Eye (tissue), 1 donor: ENCODE measurements around the gene CABCOCO1.
A peak's percentile ranks its signal among the peaks of the same experiment; 100 is the strongest.
"Not testable (repeated sequence)": the region's sequence is repeated elsewhere in the genome, so short reads cannot be mapped to it uniquely, and the experiment has no call there.

Experiments used
- DNase-seq: peaks from one replicate; pipeline ENCODE4 v3.0.0-alpha.2; 2015

CABCOCO1 gene

DNA sequence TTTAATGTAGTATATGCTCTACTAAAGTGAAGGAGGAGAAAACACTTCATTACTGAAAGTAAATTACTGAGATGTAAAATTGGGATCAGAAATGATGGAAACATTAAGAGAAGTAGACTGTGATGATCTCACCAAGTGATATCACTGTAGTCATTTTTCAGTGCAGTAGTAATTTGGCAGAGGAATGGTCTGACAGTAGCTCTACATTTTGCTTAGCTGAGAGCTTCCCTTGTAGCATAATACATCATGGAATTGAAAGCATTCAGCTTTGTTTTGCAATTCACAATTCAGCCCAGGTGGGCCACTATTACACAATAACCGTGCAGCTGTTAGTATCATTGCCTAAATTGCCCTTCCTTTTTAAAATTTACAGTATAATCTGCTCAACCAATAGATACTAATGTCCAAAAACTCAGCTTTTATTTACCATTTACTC lies 19.4 kb upstream of the CABCOCO1 start:
- DNase-seq: peak; percentile 42

DNA sequence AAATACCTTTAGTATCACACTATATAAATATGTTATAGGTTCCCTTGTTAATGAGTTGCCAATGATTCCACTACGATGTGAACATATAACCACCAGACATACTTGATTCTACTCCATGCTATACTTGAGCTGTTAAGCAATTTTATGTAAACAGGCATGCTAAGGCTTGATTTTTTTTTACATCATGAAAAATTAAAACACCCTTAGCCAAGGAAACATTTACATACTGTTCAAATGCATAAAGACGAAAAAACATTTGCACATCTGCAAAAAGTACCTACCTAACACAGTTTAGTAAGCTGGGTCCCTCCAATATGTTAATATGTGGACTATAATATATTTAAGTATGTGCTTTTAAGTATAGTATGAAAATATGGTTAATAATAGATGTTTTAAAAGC lies 9.0 kb upstream of the CABCOCO1 start:
- no peak for DNase-seq

DNA sequence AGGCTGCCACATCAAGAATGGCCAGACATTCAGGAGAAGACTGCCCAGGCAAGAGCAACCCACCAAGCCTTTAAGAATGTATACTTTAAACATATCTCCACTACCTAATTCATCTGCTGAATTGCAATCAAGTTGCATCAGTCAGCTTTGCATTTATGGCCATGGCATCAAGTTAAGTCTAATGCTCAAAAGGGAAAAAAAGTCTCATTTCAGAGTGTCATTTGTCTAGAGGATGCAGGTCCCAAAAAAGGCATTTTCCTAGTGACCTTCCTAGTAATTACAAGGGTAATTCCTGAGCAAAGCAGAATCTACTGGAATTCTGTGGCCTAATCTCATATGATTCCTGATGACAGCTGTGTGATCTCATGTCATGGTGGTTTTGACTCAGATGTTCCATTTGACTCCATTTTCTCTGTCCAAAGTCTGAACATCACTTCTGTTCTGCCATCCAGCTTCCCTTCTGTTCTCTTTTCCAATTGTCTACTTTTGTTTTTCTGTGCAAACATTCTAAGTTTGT lies 7.3 kb upstream of the CABCOCO1 start:
- DNase-seq: no peak

DNA sequence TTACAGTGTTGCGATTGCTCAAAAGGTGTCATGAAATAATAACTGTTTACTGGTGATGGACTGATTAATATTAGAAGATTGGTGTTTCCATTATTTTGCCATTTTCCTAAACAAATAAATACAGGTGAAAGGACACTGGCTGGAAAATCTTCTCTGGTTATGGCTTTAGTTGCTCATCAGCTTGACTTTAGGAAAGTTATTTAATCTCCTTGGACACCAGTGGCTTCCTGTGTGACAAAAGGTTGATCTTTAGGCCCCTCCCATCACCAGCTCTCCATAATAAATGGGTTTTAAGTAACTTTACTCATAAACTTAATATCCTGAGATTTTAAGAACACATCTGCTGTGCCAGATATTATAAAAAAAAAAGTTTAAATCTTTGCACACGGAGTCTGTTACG lies 737 bp downstream of the CABCOCO1 start:
- DNase-seq: peak; percentile 35

DNA sequence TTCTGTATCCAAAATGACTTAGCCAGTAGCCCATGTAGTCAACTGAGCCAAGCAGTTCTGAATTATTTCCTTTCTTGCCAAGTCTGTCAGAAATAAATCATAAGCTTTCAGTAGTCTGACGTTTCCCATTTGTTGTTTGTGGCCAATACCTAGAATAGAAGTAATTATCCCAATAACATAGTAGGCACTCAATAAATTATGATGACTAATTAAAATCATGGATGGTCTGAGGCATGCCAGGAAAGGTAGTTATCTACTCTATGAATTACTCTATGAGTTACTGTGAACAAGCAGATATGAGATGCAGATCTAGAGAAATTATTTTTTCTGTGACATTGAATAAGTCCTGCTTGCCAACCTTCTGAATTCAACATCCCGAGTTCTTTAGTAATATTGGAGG lies 2.3 kb downstream of the CABCOCO1 start:
- no peak for DNase-seq

DNA sequence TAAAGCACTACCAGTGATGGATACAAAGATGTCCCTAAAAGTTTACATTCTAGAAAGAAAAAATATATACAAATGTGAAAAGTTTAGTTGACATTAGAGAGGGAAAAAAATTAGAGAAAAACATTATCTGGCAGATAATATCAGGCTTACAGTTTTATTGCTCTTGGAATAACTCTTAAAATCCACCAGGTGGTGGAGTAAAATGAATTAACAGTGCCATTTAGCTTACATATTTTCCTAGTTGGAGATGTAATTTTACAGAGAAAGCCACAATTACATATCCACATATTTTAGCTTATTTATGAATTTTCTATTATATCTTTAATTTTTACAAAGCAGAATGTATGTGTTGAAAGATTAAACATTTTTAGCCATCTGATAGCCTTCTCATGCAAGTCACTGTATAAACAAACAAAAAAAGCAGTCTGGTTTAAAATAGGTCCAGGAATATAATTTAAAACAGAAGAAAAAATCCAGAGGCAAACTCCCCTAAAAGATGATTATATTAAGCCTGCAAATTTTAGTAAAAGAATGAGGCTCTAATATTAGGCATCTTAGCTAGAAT lies 6.5 kb downstream of the CABCOCO1 start:
- DNase-seq: no peak

DNA sequence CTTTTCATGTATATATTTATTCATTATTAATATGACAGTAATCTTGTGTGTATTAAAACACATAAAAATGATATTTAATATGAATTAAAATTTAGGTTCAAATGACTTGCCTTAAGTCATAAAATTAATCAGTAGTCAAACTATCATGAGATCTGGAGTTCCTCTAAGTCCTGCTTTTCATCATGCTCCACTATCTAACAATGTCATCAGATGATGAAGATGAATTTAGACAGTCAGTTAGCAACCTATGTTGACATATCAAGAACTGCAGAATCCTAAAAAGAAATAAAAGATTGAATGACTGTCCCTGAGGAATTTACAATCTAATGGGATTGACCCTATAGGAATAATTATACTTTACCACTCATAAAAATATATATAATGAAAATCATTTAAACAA lies 7.1 kb downstream of the CABCOCO1 start:
- DNase-seq: peak; percentile 87

DNA sequence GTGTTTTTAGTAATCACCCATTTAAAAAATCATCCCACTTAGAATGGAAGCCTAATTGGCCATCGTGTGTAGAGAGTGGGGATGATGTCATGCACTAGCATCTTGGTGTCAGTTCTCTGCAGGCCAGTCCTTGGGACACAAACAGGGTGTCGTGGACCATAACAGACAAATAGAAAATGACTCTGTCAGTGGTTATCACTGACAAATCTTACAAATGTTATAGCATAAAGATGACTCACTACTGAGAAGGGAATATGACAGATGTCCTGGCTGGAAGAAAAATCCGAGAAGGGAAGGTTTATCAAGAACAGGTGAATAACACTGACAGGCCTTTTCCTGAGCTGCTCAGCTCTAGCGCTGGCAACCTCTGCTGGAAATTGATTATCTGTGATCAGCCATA lies 10.6 kb downstream of the CABCOCO1 start:
- no peak for DNase-seq

DNA sequence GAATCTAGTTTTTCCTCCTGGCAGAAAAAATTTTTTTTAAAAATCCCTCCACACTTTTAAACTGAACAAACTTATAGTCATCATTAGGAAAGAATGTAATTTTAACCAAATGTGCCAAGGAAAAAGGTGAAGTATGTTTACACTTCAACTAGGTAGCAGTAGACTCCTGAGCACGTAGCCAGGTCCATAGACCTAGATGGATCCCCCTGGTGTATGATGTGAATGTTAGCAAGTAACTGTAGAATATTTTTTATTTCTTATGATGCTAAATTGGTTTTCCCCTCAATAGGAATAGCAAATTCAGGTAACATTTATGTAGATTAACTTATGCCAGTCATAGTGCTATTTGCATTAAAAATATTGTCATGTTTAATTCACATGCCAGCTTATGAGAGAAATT lies 19.6 kb downstream of the CABCOCO1 start:
- no peak for DNase-seq

DNA sequence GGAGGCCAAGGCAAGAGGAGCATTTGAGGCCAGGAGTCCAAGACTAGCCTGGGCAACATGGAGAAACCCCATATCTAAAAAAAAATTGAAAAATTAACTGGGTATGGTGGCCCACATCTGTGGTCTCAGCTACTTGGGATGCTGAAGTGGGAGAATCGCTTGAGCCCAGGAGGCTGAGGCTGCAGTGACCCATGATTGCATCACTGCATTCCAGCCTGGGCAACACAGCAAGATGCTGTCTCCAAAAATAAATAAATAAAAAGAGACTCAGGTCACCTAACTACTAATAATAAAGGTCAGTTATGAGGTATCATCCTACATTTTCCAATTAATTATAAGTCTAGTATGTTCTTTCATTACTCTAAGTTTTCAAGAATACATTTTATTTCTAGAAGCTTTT lies 20.6 kb downstream of the CABCOCO1 start:
- DNase-seq: no peak

DNA sequence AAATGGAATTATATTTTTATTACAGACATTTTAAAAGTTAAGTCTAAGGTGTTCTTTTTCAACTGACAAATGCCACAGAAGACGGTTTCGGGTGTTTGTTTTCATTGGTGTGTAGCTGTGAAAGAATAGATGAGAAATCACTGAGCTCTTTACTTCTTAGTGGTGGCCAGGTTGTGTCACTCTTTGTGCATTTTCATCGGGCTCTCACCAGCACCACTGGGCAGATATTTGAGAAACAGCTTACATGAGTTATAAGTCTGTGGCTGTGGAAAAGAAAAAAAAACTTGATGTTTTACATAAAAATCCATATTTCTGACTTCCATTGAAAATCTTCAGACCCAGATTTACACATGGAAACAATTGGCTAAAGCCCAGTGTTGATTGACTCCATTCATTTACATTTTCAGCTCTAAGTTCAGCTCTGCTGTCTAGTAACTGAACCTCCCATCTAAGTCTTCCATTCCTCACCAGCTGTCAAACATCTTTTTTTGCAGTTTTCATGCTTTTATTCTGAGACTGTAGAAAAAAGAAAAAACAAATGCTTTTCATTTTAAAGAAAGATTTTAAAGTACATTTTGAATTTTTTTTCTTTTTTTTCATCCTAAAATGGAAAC lies 22.3 kb downstream of the CABCOCO1 start:
- DNase-seq: peak; percentile 34

DNA sequence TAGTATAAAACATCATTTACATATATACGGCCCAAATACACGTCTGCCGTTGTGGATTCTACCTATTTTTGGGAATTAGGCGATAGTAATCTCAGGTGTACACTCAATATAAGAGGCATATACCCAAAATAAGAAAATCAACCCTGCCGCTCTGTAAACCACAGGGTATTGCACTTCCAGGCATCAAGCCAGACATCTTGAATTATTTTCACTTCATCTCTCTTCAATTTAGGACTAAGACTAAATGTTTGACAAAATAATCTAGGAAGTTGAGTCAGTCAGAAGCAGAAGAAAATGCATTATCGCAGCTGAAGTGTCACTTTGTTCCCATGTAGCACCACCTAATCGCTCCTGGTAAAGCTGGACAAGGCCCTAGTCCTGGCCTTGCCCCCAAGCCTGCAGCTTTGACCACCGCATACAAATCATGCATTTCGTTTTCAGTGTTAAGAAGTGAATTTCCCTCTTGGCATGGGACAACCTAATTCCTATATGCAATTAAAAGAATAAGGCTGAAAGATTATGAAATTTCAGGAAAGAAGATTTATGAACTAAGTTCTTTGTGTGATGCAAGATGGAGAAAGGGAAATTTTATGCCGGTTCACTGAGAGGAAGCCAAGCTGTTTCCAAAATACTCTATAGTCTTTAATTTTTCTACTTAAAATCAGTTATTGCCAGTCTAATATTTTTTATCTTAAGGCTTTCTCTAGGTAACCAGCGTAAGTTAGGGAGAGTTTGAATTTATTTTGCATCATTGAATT lies 26.0 kb downstream of the CABCOCO1 start:
- no peak for DNase-seq

DNA sequence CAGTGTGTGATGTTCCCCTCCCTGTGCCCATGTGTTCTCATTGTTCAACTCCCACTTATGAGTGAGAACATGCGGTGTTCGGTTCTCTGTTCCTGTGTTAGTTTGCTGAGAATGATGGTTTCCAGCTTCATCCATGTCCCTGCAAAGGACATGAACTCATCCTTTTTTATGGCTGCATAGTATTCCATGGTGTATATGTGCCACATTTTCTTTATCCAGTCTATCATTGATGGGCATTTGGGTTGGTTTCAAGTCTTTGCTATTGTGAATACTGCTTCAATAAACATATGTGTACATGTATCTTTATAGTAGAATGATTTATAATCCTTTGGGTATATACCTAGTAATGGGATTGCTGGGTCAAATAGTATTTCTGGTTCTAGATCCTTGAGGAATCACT lies 28.9 kb downstream of the CABCOCO1 start:
- DNase-seq: not testable (repeated sequence)

DNA sequence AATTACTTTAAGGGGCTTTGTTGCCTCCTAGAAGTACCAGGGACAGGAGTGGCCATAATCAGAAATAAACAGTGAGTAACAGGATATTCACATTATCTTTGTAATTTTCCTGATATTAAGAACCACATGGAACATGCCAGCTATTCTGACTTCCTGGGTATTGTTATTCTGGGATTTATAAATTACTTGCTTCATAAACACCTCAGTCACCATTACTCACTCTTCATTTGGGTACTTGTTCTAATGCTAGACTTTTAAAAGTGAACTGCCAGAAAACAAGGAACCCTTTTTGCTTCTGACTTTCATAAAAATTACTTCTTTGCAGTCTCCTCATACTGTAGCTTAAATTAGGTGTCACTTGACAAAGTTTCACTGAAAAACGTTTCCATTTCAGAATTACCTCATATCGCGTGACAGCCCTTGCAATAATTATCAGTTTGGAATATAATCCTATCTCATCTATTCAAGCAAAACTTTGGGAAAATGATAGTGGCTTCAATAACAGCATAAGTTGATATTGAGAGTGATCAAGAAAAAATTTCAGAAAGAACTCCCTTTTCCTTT lies 29.8 kb downstream of the CABCOCO1 start:
- DNase-seq: no peak

DNA sequence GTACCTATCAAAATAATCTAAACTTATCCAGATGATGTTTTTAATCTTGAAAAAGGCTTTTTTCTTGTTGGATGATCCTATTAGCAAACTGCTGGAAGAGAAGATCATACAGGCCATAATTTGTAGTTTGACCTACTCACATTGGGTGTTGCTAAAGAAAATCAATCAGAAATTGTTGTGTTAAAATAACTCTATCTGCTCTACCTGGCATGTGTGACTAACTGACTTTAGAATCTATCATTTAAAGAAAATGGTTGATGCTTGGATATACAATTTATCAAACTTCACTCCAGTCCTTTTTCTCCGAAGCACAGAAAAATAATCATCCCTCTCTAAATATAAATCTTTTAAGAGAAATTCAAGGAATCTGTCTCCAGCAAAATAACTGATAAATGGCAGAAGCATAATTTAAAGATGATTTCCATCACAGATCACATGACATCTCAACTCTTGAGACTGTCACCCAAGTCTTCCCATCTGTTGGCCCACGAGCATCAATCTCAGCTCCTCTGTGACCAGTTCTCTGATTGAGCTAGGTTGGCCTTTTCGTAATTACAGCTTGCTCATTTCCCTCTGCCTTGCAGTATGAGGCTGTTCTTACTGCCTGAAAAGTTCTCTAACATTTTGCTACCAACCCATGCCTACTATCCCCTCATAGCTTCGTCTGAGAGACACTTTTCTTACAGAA lies 36.4 kb downstream of the CABCOCO1 start:
- peak; percentile 17 for DNase-seq

DNA sequence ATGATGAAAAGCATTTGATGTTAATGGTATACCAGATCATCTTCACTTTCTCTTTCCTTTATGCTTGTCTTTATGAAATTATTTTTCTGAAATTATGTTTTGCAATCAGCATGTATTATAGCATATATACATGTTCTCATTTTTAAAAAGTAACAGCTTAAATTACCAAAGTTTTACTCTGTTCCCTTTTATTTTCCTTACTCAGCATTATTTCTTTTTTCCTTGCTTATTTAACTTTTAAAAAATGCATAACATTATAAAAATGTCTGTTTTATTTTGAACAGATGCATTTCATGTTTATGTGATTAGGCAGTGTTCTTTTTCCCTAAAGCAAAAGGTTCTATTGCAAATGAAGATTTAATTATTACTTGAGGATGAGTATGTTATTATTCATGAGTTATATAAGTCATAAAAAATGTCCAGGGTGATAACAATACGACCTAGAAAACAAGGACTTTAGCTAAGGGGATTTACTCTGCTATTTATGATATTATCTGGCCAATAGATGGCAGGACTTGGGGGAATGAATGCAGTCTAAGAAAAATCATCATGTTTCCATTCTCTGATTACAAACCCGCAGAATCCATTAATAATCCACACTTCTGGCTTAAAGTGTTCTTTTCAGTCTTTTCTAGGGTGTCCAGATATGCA lies 38.5 kb downstream of the CABCOCO1 start:
- no peak for DNase-seq

DNA sequence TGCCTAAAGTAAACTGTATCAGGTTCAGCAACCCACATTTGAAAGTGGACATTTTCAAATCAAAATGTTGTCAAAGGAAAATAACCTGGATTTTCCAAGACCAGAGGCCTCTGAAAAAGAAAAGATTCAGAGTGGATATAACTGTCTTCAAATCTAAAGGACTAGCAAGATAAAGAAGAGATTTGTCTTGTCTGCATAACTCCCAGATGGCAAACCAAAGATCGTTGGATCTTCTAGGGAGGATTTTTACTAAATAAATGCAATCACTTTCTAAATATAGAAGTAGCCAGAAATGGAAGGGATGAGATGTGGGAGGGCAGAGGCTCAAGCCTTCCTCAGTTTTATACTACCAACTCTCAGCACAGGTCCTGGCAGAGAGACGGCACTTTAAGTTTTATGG lies 39.0 kb downstream of the CABCOCO1 start:
- DNase-seq: no peak

DNA sequence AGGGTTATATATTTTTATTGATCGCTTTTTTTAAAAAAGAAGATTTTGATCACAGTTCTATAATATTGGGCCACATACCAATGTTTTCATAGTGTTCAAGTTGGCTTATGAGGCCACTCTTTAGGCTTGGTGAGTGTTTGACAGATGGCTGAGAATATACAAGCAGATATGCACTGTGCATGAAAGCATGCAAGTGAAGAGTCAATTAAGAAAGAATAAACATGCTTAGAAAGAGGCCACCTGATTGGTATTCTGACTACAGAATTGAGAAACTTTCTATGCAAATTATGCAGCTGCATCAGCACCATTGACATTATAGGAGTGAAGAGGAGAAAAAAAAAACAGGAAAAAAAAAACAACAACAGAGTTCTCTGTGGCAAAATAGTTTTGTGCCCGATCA lies 39.9 kb downstream of the CABCOCO1 start:
- no peak for DNase-seq

DNA sequence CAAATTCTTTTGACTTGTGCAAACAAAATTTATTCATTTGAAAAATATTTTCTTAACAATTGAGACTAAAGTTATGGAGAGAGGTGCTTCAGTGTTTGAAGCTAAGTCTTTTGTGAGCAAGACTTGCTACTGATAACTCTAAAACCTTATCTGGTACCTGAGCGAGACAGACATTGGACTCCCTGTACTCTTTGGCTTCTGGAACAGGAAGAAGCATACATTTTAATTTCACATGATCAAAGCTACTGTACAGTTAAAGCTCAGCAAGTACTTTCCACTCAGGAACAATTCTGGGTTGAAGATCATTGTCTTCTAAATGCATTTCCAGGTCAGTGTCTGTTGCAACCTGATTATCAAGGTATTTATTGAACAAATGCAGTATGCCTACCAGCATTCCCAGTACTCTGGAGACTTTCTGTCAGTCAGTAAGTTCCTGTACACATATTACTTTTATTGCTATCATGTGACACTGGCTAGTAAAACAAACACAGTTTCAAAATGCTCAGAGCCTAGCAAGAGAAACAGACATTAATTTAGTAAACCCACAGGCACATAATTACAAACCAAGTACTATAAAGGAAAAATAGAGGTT lies 42.4 kb downstream of the CABCOCO1 start:
- no peak for DNase-seq

DNA sequence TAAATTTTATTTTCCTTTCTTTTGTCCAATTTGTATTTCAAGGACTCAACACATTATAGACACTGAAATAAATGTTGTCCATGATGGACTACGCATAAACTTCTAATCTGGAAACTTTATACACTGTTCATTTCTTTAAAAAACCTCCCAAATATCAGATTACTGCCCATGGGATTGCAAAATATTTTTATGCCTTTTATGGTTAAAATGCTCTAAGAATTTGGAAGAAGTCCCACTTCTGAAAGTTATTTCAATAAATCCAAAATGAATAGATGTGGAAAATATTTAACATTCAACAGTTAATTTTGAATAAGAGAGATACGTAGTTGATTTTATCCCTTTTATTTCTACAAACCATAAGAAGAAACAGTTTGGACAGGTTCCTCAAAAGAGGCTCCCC lies 46.1 kb downstream of the CABCOCO1 start:
- no peak for DNase-seq

DNA sequence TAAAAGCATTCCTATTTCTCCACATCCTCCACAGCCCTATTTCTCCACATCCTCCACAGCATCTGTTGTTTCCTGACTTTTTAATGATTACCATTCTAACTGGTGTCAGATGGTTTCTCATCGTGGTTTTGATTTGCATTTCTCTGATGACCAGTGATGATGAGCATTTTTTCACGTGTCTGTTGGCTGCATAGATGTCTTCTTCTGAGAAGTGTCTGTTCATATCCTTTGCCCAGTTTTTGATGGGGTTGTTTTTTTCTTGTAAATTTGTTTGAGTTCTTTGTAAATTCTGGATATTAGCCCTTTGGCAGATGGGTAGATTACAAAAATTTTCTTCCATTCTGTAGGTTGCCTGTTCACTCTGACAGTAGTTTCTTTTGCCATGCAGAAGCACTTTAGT lies 49.4 kb downstream of the CABCOCO1 start:
- not testable (repeated sequence) for DNase-seq

DNA sequence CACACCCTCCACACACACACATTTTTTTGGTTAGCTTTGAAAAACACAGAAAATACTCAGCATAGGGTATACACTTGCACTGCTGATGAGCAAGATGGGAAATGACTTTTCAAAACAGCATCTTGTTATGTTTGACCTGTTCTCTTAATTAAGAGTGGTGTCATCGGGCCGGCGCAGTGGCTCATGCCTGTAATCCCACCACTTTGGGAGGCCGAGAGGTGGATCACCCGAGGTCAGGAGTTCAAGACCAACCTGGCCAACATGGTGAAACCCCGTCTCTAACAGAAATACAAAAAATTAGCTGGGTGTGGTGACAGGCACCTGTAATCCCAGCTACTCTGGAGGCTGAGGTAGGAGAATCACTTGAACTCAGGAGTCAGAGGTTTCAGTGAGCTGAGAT lies 56.7 kb downstream of the CABCOCO1 start:
- DNase-seq: not testable (repeated sequence)
